H9 (cell line): ENCODE measurements around the gene PPP1R26. TPM values are rescaled to one million over a fixed set of nuclear protein-coding genes. Genes with fewer than 3 reads are reported as not detected.
"Not testable (repeated sequence)": the region's sequence is repeated elsewhere in the genome, so short reads cannot be mapped to it uniquely, and the experiment has no call there.

Experiments
- DNase-seq: peaks from one replicate; pipeline ENCODE4 v3.0.0-alpha.2; 2017
- H2AFZ ChIP-seq: one replicate; pipeline ENCODE4 v1.6.1; 2013; ENCODE audit warnings: mild to moderate bottlenecking, low read length, control low read depth, moderate library complexity
- H2AK5ac ChIP-seq: 2 replicates; pipeline ENCODE4 v1.6.1; 2013; ENCODE audit warnings: low read length, control low read depth, mixed read lengths; ENCODE audit not compliant: insufficient read length
- H2BK120ac ChIP-seq: one replicate; pipeline ENCODE4 v1.6.1; 2013; ENCODE audit warnings: low read depth, mild to moderate bottlenecking, low read length, control low read depth, inconsistent platforms; ENCODE audit not compliant: poor library complexity, severe bottlenecking
- H2BK12ac ChIP-seq: 2 replicates; pipeline ENCODE4 v1.6.1; 2013; ENCODE audit warnings: low read length, control low read depth, mixed read lengths, low read depth; ENCODE audit not compliant: insufficient read length
- H2BK15ac ChIP-seq: 2 replicates; pipeline ENCODE4 v1.6.1; 2013; ENCODE audit warnings: low read depth, low read length, control low read depth
- H2BK20ac ChIP-seq: one replicate; pipeline ENCODE4 v1.6.1; 2013; ENCODE audit warnings: low read depth, mild to moderate bottlenecking, low read length, control low read depth, inconsistent platforms; ENCODE audit not compliant: poor library complexity, severe bottlenecking
- H2BK5ac ChIP-seq: 2 replicates; pipeline ENCODE4 v1.6.1; 2013; ENCODE audit warnings: low read length, control low read depth, mixed read lengths; ENCODE audit not compliant: insufficient read length
- H3K14ac ChIP-seq: 2 replicates; pipeline ENCODE4 v1.6.1; 2013; ENCODE audit warnings: low read length, control low read depth; ENCODE audit not compliant: insufficient read depth
- H3K18ac ChIP-seq: 2 replicates; pipeline ENCODE4 v1.6.1; 2013; ENCODE audit warnings: low read depth, mild to moderate bottlenecking, mixed read lengths, low read length, control low read depth; ENCODE audit not compliant: insufficient read length
- H3K23ac ChIP-seq: 2 replicates; pipeline ENCODE4 v1.6.1; 2013; ENCODE audit warnings: low read length, control low read depth, mixed read lengths, low read depth; ENCODE audit not compliant: insufficient read length
- H3K23me2 ChIP-seq: 2 replicates; pipeline ENCODE4 v1.6.1; 2013; ENCODE audit warnings: low read depth, mild to moderate bottlenecking, mixed read lengths, low read length, control low read depth; ENCODE audit not compliant: insufficient read length, poor library complexity, severe bottlenecking
- H3K27ac ChIP-seq: 2 replicates; pipeline ENCODE4 v1.5.1; 2013; ENCODE audit warnings: low read length, control low read depth, mixed read lengths, low read depth; ENCODE audit not compliant: insufficient read length
- H3K27me3 ChIP-seq: 2 replicates; pipeline ENCODE4 v1.6.1; 2013; ENCODE audit warnings: low read length, control low read depth, inconsistent platforms; ENCODE audit not compliant: insufficient read depth
- H3K4ac ChIP-seq: 2 replicates; pipeline ENCODE4 v1.6.1; 2013; ENCODE audit warnings: low read depth, mild to moderate bottlenecking, control low read depth, inconsistent platforms, low read length, moderate library complexity
- H3K4me1 ChIP-seq: 2 replicates; pipeline ENCODE4 v1.6.1; 2013; ENCODE audit warnings: low read length, control low read depth, inconsistent platforms; ENCODE audit not compliant: insufficient read depth
- H3K4me2 ChIP-seq: 2 replicates; pipeline ENCODE4 v1.6.1; 2013; ENCODE audit warnings: low read length, control low read depth, mixed read lengths; ENCODE audit not compliant: insufficient read length, insufficient read depth
- H3K56ac ChIP-seq: 2 replicates; pipeline ENCODE4 v1.6.1; 2013; ENCODE audit warnings: low read depth, mild to moderate bottlenecking, mixed read lengths, low read length, control low read depth; ENCODE audit not compliant: insufficient read length
- H3K79me1 ChIP-seq: 2 replicates; pipeline ENCODE4 v1.6.1; 2013; ENCODE audit warnings: low read depth, mild to moderate bottlenecking, moderate library complexity, low read length, control low read depth, inconsistent platforms; ENCODE audit not compliant: insufficient read depth, poor library complexity, severe bottlenecking
- H3K79me2 ChIP-seq: 2 replicates; pipeline ENCODE4 v1.6.1; 2013; ENCODE audit warnings: low read length, control low read depth, inconsistent platforms; ENCODE audit not compliant: insufficient read depth
- H3K9ac ChIP-seq: 2 replicates; pipeline ENCODE4 v1.6.1; 2013; ENCODE audit warnings: low read length, control low read depth, mixed read lengths; ENCODE audit not compliant: insufficient read length; ENCODE audit errors: extremely low read depth
- H3K9me3 ChIP-seq: one replicate; pipeline ENCODE4 v1.6.1; 2013; ENCODE audit warnings: low read depth, low read length, inconsistent platforms; ENCODE audit not compliant: control insufficient read depth
- H3T11ph ChIP-seq: one replicate; pipeline ENCODE4 v1.6.1; 2013; ENCODE audit warnings: mild to moderate bottlenecking, low read length, control low read depth, inconsistent platforms
- H4K20me1 ChIP-seq: one replicate; pipeline ENCODE4 v1.6.1; 2013; ENCODE audit not compliant: control insufficient read depth, insufficient read length, insufficient read depth
- H4K5ac ChIP-seq: 2 replicates; pipeline ENCODE4 v1.6.1; 2013; ENCODE audit warnings: low read depth, mild to moderate bottlenecking, mixed read lengths, low read length, control low read depth; ENCODE audit not compliant: insufficient read length
- H4K8ac ChIP-seq: replicated peaks from 2 replicates; pipeline ENCODE4 v1.6.1; 2013; ENCODE audit warnings: low read length, control low read depth, mixed read lengths, low read depth; ENCODE audit not compliant: insufficient read length
- H4K91ac ChIP-seq: 2 replicates; pipeline ENCODE4 v1.6.1; 2013; ENCODE audit warnings: low read depth, mild to moderate bottlenecking, moderate library complexity, mixed read lengths, low read length, control low read depth; ENCODE audit not compliant: insufficient read length
- H3K27ac Mint-ChIP-seq, 3 experiments: 2 replicates in 2 of 3; 3 replicates in 1 of 3; pipeline ENCODE4 v1.8.0; 2020 to 2021; ENCODE audit warnings: mixed read lengths in 3 of 3, mild to moderate bottlenecking in 1 of 3, moderate library complexity in 1 of 3
- H3K27me3 Mint-ChIP-seq: 2 replicates; pipeline ENCODE4 v1.8.0; 2021; ENCODE audit warnings: low read depth, mild to moderate bottlenecking, moderate library complexity, mixed read lengths
- H3K36me3 Mint-ChIP-seq, 3 experiments: 2 replicates in 2 of 3; 3 replicates in 1 of 3; pipeline ENCODE4 v1.8.0; 2020 to 2021; ENCODE audit warnings: low read depth in 3 of 3, mixed read lengths in 3 of 3; ENCODE audit not compliant: insufficient read depth in 1 of 3
- H3K4me1 Mint-ChIP-seq, 2 experiments: 2 replicates each; pipeline ENCODE4 v1.8.0; 2020; ENCODE audit warnings: mixed read lengths in 2 of 2
- H3K4me3 Mint-ChIP-seq, 2 experiments: 2 replicates in 1 of 2; 3 replicates in 1 of 2; pipeline ENCODE4 v1.8.0; 2020 to 2021; ENCODE audit warnings: mild to moderate bottlenecking in 2 of 2, mixed read lengths in 2 of 2, moderate library complexity in 1 of 2
- H3K9me3 Mint-ChIP-seq, 2 experiments: 2 replicates in 1 of 2; 3 replicates in 1 of 2; pipeline ENCODE4 v1.8.0; 2020; ENCODE audit warnings: mild to moderate bottlenecking in 2 of 2, mixed read lengths in 2 of 2, moderate library complexity in 1 of 2
- CTCF ChIP-seq: fragments of 200-600 bp; sonication (generic); conservative IDR thresholded peaks from 3 replicates; pipeline ENCODE4 v1.8.0; 2021; ENCODE audit warnings: antibody characterized with exemption, mild to moderate bottlenecking
- WGBS: extraction: QIAGEN DNeasy Blood & Tissue Kit; methylation state at CpG from one replicate; pipeline ENCODE4 v1.1.7; 2013; ENCODE audit warnings: missing lambda C conversion rate, low lambda C conversion rate, mixed read lengths; ENCODE audit not compliant: insufficient read length; ENCODE audit errors: extremely low coverage; 5-methylcytosine and 5-hydroxymethylcytosine counted together
- total RNA-seq: library from RNA; stranded (reverse); gene quantifications from 2 replicates; pipeline ENCODE4 v1.2.1, GENCODE V29; 2021

PPP1R26 gene
- total RNA-seq, 1 experiment from 2014 or later: 38.0 TPM

DNA sequence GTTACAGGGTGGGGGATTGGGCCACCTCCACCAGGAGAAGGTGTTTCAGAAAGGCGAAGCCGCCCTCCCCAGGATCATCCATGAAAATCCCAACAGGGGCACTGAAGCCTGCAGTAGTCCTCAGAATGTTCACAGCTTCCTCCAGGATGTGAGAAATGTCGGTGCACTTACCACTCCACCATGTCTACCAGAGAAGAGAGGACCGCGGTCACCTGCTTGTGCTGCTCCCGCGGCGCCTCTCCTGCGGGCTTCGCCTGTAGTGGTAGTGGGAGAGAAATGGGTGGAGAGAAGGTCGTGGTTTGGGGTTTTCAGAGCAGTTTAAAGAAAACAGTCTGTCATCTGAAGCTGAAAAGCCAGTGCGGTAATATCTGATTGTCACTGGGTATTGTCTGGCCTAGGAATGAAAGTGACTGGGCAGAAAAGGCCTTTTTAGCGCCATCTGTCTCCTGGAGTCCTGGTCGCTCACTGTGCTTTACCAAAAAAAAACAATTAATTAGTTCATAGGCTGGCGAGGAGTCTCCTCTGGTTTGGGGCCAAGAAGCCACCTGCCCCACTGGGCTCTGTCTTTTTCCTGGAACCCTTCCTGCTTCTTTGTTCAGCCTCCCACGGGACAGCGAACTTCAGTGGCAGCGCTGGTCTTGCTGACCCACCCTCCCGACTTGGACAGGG, 23.0 kb upstream of the PPP1R26 start:
- WGBS: no CpG with 5 or more reads among the region's 19 CpGs
- Histone ChIP-seq H3K4ac (no peak overlapping the region), H2AFZ (no peak overlapping the region), H3K18ac (no peak overlapping the region), H3K4me2 (no peak overlapping the region), H3K79me1 (no peaks in the 10 kb centered on the region), H4K91ac (no peak overlapping the region), H4K5ac (no peak overlapping the region), H3K27ac (no peak overlapping the region), H3K56ac (no peak overlapping the region), H3K4me1 (no peaks in the 10 kb centered on the region), H4K20me1 (no peaks in the 10 kb centered on the region), H3K79me2 (no peaks in the 10 kb centered on the region; the same call in 1 of the 2 replicates), H2BK15ac (no peak overlapping the region), H3K9me3 (no peaks in the 10 kb centered on the region), H3K27me3 (no peaks in the 10 kb centered on the region), H2BK12ac (no peak overlapping the region), H4K8ac (no peak overlapping the region), H2BK120ac (no peak overlapping the region), H3K14ac (no peak overlapping the region), H2BK20ac (no peak overlapping the region), H2BK5ac (no peak overlapping the region), H3T11ph (no peak overlapping the region), H2AK5ac (no peak overlapping the region), H3K23ac (no peak overlapping the region), H3K23me2 (no peaks in the 10 kb centered on the region), H3K9ac (no peak overlapping the region)
- DNase-seq: no peak
- Mint-ChIP-seq H3K27ac (no peak overlapping the region), H3K27me3 (peaks cover 4% of the 10 kb centered on the region), H3K9me3 (peaks cover 3 to 8% of the 10 kb centered on the region in 2 experiments; a peak in 3 of 5 replicates), H3K36me3 (no peaks in the 10 kb centered on the region; a peak in 1 of 7 replicates), H3K4me1 (0 out of 4 replicates have a peak, but pooled peaks cover 0 to 6% of the 10 kb centered on the region in 2 experiments), H3K4me3 (no peak overlapping the region)
- TF ChIP-seq CTCF: no peak

- DNase-seq, H2AFZ ChIP-seq, H4K8ac ChIP-seq, H3K79me1 ChIP-seq, H3T11ph ChIP-seq, H2AK5ac ChIP-seq, H3K79me2 ChIP-seq, H3K23me2 ChIP-seq, H2BK12ac ChIP-seq, H4K5ac ChIP-seq, H3K4me2 ChIP-seq, H3K23ac ChIP-seq, H2BK5ac ChIP-seq, H2BK120ac ChIP-seq, H3K27me3 ChIP-seq, H2BK15ac ChIP-seq, H2BK20ac ChIP-seq, H3K4me3 Mint-ChIP-seq, H3K4me1 ChIP-seq, H3K9ac ChIP-seq, H3K18ac ChIP-seq, H4K91ac ChIP-seq, H3K56ac ChIP-seq, H3K36me3 Mint-ChIP-seq, H3K9me3 ChIP-seq, H3K14ac ChIP-seq, H3K9me3 Mint-ChIP-seq, H4K20me1 ChIP-seq, H3K27me3 Mint-ChIP-seq, H3K27ac ChIP-seq, H3K4ac ChIP-seq, H3K4me1 Mint-ChIP-seq: not testable (repeated sequence)
- no CpG with 5 or more reads among the region's 5 CpGs for WGBS
- H3K27ac Mint-ChIP-seq: peak overlapping the region in 1 of 3 experiments; percentile 51; a peak in 1 of 7 replicates
These were observed 21.1 kb upstream of the PPP1R26 start for GRCh38 chr9:135458478-135458877.
